ENCODE measurements around the gene HSFX4.

The HSFX4 gene

GRCh38 chrX:149949743-149950436 lies 20.5 kb downstream of the HSFX4 start:
- Mint-ChIP-seq H3K9me3 (no peaks in the 10 kb centered on the region), H3K36me3 (no peaks in the 10 kb centered on the region), H3K27ac (no peak overlapping the region), H3K27me3 (no peaks in the 10 kb centered on the region), H3K4me1 (no peaks in the 10 kb centered on the region), H3K4me3 (no peak overlapping the region)

- no peaks in the 10 kb centered on the region for H3K4me1 Mint-ChIP-seq
- no peak overlapping the region for H3K4me3 Mint-ChIP-seq
- no peaks in the 10 kb centered on the region for H3K9me3 Mint-ChIP-seq
- no peaks in the 10 kb centered on the region for H3K27me3 Mint-ChIP-seq
- H3K27ac Mint-ChIP-seq, result no peak overlapping the region
- no peaks in the 10 kb centered on the region for H3K36me3 Mint-ChIP-seq
Observed at GRCh38 chrX:149950681-149951080, 21.3 kb downstream of the HSFX4 start.

- Mint-ChIP-seq H3K27ac (no peak overlapping the region), H3K9me3 (no peaks in the 10 kb centered on the region), H3K36me3 (peaks cover 10% of the 10 kb centered on the region), H3K27me3 (no peaks in the 10 kb centered on the region), H3K4me1 (no peaks in the 10 kb centered on the region), H3K4me3 (no peak overlapping the region)
Observed at GRCh38 chrX:149961572-149961971, 32.2 kb downstream of the HSFX4 start.

GRCh38 chrX:149962010-149962409 lies 32.6 kb downstream of the HSFX4 start:
- Mint-ChIP-seq H3K9me3 (no peaks in the 10 kb centered on the region), H3K36me3 (peaks cover 10% of the 10 kb centered on the region), H3K4me1 (no peaks in the 10 kb centered on the region), H3K27me3 (no peaks in the 10 kb centered on the region), H3K27ac (no peak overlapping the region), H3K4me3 (no peak overlapping the region)

- no peaks in the 10 kb centered on the region for H3K27me3 Mint-ChIP-seq
- no peaks in the 10 kb centered on the region for H3K4me1 Mint-ChIP-seq
- no peak overlapping the region for H3K4me3 Mint-ChIP-seq
- H3K36me3 Mint-ChIP-seq, result peaks cover 8% of the 10 kb centered on the region
- H3K9me3 Mint-ChIP-seq, result no peaks in the 10 kb centered on the region
- H3K27ac Mint-ChIP-seq, result peak overlapping the region; percentile 77
Observed at GRCh38 chrX:149962859-149963757, 33.7 kb downstream of the HSFX4 start.

- H3K9me3 Mint-ChIP-seq, result no peaks in the 10 kb centered on the region
- no peak overlapping the region for H3K4me3 Mint-ChIP-seq
- H3K27ac Mint-ChIP-seq, result no peak overlapping the region
- H3K4me1 Mint-ChIP-seq, result no peaks in the 10 kb centered on the region
- no peaks in the 10 kb centered on the region for H3K27me3 Mint-ChIP-seq
- H3K36me3 Mint-ChIP-seq, result no peaks in the 10 kb centered on the region
Observed at GRCh38 chrX:149979126-149979644, 49.8 kb downstream of the HSFX4 start.
